HG03378 (cell line): ENCODE measurements around the gene SHISA8.
"Not testable (repeated sequence)": the region's sequence is repeated elsewhere in the genome, so short reads cannot be mapped to it uniquely, and the experiment has no call there.

Experiments
- ATAC-seq: cut with Tn5 transposase; IDR thresholded peaks from one replicate; pipeline ENCODE4 v1.9.1; 2021; ENCODE audit warnings: mild to moderate bottlenecking, moderate library complexity; ENCODE audit not compliant: unreplicated experiment

The SHISA8 gene

GRCh38 chr22:41915035-41915785 is at the start of gene SHISA8:
SHISA8 (minus strand) TSS chr22:41915074; CDS start chr22:41914667, 407 bp downstream.
- no peak for ATAC-seq

GRCh38 chr22:41964112-41964491 is 49.2 kb upstream of the SHISA8 start:
- no peak for ATAC-seq

DNA sequence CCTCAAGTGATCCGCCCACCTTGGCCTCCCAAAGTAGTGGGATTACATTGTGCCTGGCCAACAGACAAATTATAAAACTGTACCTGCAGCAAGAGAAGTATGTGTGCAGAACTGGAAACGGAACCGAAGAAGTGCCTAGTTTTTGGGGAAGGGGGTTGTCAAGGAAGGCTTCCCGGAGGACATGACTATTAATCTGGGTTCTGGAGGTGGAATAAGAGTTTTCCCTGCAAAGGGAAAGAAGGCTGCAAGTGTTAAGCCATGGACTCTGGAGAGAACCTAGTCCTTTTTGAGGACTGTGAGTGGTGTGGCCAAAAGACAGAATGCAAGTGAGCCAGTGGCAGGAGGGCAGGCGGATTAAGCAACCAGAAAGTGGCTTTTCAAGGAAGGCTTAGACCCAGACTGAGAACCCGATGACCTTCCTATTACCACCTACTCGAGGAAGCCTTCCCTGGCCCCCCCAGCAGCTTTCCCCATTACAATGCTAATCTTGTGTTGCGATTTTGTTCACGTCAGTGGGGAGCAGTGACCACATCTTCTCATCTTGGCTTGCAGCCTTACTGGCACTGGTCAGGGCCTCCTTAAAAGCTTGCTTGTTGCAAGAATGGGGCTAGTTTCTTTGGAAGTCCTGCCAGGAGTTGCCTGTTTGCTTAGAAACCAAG is 48.7 kb upstream of the SHISA8 start:
- ATAC-seq: no peak

GRCh38 chr22:41957941-41958556 is 43.2 kb upstream of the SHISA8 start:
- ATAC-seq: no peak

DNA sequence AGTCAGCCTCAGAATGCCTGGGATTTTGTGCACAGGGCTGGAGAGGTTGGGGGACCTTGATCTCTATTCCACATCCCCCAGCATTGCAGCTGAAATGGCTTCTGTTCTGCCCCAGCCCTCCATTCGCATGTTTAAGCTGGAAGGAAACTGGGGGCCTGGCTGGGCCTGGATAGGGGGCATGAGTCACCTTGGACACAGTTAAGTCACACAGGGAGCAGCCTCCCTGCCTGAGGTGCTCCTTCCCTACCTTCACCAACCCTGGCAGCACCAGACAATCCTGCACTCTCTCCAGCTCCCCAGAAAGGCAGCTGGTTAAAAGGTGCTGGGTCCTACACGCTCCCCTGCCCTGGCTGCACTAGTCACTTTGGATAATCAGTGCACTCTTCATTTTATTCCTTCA is 37.8 kb upstream of the SHISA8 start:
- no peak for ATAC-seq

GRCh38 chr22:41951898-41952474 is 37.1 kb upstream of the SHISA8 start, which contains the start of gene SMIM45:
SMIM45 (plus strand) TSS chr22:41952150.
- ATAC-seq: no peak

DNA sequence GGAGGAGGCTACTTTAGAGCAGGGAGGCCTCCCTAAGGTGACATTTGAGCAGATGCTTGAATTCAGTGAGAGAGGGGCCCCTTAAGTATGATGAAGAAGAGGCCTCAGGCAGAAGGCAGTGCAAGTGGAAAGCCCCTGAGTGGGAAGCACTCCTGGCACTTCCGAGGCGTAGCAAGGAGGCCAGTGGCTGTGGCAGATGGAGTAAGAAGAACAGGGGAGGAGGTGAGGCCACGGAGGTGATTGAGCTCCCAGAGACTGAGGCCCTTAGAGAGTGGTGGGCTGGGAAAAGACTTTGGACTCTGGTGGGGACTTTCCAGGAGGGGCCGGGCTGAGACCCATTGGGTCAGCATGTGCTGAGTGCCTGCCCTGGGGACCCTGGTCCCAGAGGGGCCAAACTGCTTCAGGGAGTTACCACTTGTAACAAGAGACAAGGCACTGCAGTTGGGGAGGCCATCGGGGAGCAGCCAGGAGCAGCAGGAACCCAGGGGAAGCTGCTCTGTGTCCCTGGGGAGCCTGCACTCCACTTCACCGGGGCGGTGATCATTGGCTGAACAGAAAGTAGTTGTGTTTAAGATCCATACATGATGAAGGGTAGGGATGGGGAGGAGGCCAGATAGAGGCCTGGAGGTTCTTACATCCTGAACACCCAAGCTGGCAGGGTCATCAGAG is 34.6 kb upstream of the SHISA8 start:
- no peak for ATAC-seq

GRCh38 chr22:41948928-41949296 is 34.0 kb upstream of the SHISA8 start:
- not testable (repeated sequence) for ATAC-seq

GRCh38 chr22:41948142-41948541 is 33.3 kb upstream of the SHISA8 start:
- no peak for ATAC-seq

GRCh38 chr22:41947424-41948080 is 32.7 kb upstream of the SHISA8 start:
- no peak for ATAC-seq

DNA sequence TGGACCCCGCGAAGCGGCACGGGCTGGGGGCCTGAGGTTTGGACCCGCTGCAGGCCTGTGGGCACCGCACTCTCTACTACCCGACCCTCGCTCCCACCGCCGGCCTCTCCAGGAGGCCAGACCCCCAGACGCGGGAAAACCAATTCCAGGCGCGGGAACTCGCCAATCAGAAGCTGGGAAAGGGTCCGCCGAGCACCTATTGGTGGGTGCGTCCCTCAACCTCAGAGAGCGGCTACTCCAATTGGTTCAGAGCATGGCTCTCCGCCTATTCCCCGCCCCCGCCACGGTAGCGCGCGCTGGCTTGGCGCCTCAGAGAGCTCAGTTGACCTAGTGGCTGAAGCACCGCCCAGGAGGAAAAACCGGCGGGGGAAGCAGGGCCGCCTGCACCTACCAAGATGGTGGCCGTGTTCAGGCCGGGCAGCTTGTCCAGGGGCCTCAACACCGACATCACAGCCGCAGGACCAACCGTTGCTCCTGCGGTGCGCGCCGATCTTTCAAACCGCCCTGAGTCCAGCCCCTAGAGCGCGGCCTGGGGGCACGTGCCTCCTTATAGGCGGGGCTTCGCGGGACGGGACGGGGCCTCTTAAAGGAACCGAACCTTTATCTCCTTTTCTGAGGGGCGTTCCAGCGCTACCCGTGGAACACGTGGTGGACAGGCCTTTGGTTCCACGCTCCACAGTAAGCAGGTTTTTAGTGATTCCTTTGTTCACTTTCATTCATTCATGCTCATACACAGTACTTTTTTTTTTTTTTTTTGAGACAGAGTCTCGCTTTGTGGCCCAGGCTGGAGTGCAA is 32.0 kb upstream of the SHISA8 start, which contains the start of gene CENPM:
Gene CENPM, minus strand, starts transcription at position 524 of the 795 bp plus-strand sequence. Its CDS starts 76 bp downstream, at position 448.
- ATAC-seq: peak; percentile 66

DNA sequence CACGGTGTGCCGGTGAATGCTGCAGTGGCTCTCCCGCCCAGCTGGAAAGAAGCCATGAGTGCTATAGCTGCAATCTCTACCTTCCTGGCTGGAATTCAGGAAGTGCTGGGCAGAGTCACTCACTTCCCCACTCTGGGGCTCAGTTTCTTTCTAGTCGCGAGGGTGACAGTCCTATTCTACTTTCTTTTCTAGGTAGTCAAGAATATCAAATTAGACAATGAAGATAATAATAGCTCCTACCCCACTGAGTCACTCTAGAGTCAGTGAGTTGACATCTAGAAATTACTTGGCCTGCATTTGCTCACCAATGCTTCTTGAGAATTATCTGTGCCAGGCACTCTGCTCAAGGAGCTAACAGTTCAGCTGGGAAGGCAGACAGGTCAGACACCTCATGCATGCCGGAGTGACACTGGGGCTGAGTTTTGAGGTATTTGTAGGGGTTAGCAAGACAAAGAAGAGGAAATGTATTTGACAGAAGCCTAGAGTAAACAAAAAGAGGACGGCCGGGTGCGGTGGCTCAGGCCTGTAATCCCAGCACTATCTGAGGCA is 28.9 kb upstream of the SHISA8 start:
- ATAC-seq: no peak

- ATAC-seq: peak; percentile 28
Observed at GRCh38 chr22:41940832-41941765, 26.2 kb upstream of the SHISA8 start.

DNA sequence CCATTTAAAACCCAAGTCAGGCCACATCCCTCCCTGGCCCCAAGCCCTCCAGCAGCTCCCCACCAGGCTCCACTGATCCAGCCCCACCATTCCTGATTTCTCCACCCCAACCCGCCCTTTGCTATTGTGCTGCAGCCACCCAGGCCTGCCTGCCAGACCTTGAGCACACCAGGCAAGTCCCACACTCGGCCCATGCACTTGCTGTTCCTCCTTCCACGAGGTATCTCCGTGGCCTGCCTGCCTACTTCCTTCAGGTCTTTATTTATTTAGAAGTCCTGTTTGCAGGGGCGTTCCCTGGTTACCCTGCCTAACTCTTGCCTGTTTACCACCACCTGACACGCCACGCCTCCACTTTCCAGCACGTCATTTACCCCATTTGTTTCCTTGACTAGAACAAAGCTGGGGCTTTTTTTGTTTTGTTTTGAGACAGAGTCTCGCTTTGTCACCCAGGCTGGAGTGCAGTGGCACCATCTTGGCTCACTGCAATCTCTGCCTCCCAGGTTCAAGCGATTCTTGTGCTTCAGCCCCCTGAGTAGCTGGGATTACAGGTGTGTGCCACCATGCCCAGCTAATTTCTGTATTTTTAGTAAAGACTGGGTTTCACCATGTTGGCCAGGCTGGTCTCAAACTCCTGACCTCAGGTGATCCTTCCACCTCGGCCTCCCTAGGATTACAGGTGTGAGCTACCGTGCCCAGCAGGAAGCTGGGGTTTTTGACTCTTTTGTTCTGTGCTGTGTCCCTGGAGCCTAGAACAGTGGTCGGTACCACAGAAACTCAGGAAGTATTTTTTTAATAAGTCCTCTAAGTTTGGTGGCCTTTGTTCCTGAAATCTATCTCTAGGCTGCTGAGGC is 25.3 kb upstream of the SHISA8 start:
- peak; percentile 56 for ATAC-seq

GRCh38 chr22:41936894-41937169 is 22.0 kb upstream of the SHISA8 start:
- ATAC-seq: no peak

- no peak for ATAC-seq
Observed at GRCh38 chr22:41935509-41935908, 20.6 kb upstream of the SHISA8 start.

- no peak for ATAC-seq
Observed at GRCh38 chr22:41935015-41935351, 20.1 kb upstream of the SHISA8 start.
